ENCODE results near the gene DPYSL3.

- peak; percentile 77 for TF ChIP-seq CTCF (conservative IDR thresholded peaks at IDR 0.05; ENCODE audit: low read depth, low read length)
- no peak for TF ChIP-seq EZH2 (IDR thresholded peaks at IDR 0.05; ENCODE audit: borderline replicate concordance, low read depth, low read length, poor library complexity, severe bottlenecking)
Measured at GRCh38 chr5:147464211-147464610, 45.7 kb downstream of the DPYSL3 start.
